Muscle of leg (tissue), 16 donors: ENCODE measurements around the gene PDHB. TPM values are rescaled to one million over a fixed set of nuclear protein-coding genes. Genes with fewer than 3 reads are reported as not detected.

Experiments
- DNase-seq: peaks from one replicate; pipeline ENCODE4 v3.0.0; 2013
- H3K27ac ChIP-seq: one replicate; pipeline ENCODE4 v1.5.1; 2013; ENCODE audit warnings: mild to moderate bottlenecking, low read length, control low read depth
- H3K27me3 ChIP-seq: one replicate; pipeline ENCODE4 v1.6.1; 2013; ENCODE audit warnings: low read length; ENCODE audit not compliant: control insufficient read depth, insufficient read depth
- H3K36me3 ChIP-seq: one replicate; pipeline ENCODE4 v1.6.1; 2013; ENCODE audit warnings: low read length; ENCODE audit not compliant: control insufficient read depth, insufficient read depth
- H3K4me1 ChIP-seq: one replicate; pipeline ENCODE4 v1.6.1; 2013; ENCODE audit warnings: low read length; ENCODE audit not compliant: control insufficient read depth, insufficient read depth
- H3K4me3 ChIP-seq: one replicate; pipeline ENCODE4 v1.5.1; 2013; ENCODE audit warnings: low read length, control low read depth
- H3K9me3 ChIP-seq: replicated peaks from 2 replicates; pipeline ENCODE4 v1.6.1; 2013; ENCODE audit warnings: low read depth, low read length; ENCODE audit not compliant: control insufficient read depth
- WGBS: methylation state at CpG from one replicate; pipeline ENCODE4 v1.1.5; 2013; ENCODE audit warnings: missing lambda C conversion rate; ENCODE audit not compliant: insufficient coverage; 5-methylcytosine and 5-hydroxymethylcytosine counted together
- long read RNA-seq, 11 donors: transcript quantifications; one replicate each; lab custom pipeline, GENCODE V29; 2026
- polyA plus RNA-seq, 8 donors: library from polyadenylated mRNA; unstranded; fragments of 120-200 nt; gene quantifications; one replicate each; pipeline versions ENCODE4 v1.2.1 to v1.2.3, GENCODE V29; 2013; ENCODE audit warnings: inconsistent platforms in 1 of 8, low replicate concordance in 1 of 8; ENCODE audit not compliant: insufficient read length in 8 of 8, insufficient read depth in 1 of 8
- total RNA-seq: library from RNA; stranded (reverse); fragments of 120-200 nt; gene quantifications from one replicate; pipeline ENCODE4 v1.2.4, GENCODE V29; 2013

Gene PDHB
- 78.8 TPM for total RNA-seq
- polyA plus RNA-seq, result 10 to 100 TPM; 78.3 to 88.2 (median 82.6) TPM
- long read RNA-seq, donor 1, transcript PDHB-201 (10 exons, 1,527 nt), result major isoform, 18 of 37 reads
- long read RNA-seq, donor 1, transcript PDHB-203 (9 exons, 1,535 nt), result minor isoform, 5 of 37 reads
- long read RNA-seq, donor 1, partial matches to known transcripts, result 13 of 37 reads
- long read RNA-seq, donor 1, other reads (novel, unspliced or antisense), result 0 of 37 reads
- long read RNA-seq, donor 2, transcript PDHB-201 (10 exons, 1,527 nt), result major isoform, 8 of 8 reads
- long read RNA-seq, donor 2, partial matches to known transcripts, result 0 of 8 reads
- long read RNA-seq, donor 2, other reads (novel, unspliced or antisense), result 0 of 8 reads
- long read RNA-seq, donor 3, transcript PDHB-201 (10 exons, 1,527 nt), result major isoform, 43 of 91 reads
- long read RNA-seq, donor 3, partial matches to known transcripts, result 44 of 91 reads
- long read RNA-seq, donor 3, other reads (novel, unspliced or antisense), result 0 of 91 reads
- long read RNA-seq, donor 4, transcript PDHB-201 (10 exons, 1,527 nt), result major isoform, 22 of 28 reads
- long read RNA-seq, donor 4, partial matches to known transcripts, result 5 of 28 reads
- long read RNA-seq, donor 4, other reads (novel, unspliced or antisense), result 0 of 28 reads
- long read RNA-seq, donor 5, transcript PDHB-201 (10 exons, 1,527 nt), result major isoform, 82 of 139 reads
- long read RNA-seq, donor 5, partial matches to known transcripts, result 53 of 139 reads
- long read RNA-seq, donor 5, other reads (novel, unspliced or antisense), result 0 of 139 reads
- long read RNA-seq, donor 6, transcript PDHB-201 (10 exons, 1,527 nt), result major isoform, 73 of 140 reads
- long read RNA-seq, donor 6, partial matches to known transcripts, result 58 of 140 reads
- long read RNA-seq, donor 6, other reads (novel, unspliced or antisense), result 0 of 140 reads
- long read RNA-seq, donor 7, transcript PDHB-201 (10 exons, 1,527 nt), result major isoform, 42 of 80 reads
- long read RNA-seq, donor 7, partial matches to known transcripts, result 34 of 80 reads
- long read RNA-seq, donor 7, other reads (novel, unspliced or antisense), result 0 of 80 reads
- long read RNA-seq, donor 8, transcript PDHB-201 (10 exons, 1,527 nt), result major isoform, 37 of 38 reads
- long read RNA-seq, donor 8, partial matches to known transcripts, result 0 of 38 reads
- long read RNA-seq, donor 8, other reads (novel, unspliced or antisense), result 0 of 38 reads
- long read RNA-seq, donor 9, transcript PDHB-201 (10 exons, 1,527 nt), result major isoform, 26 of 63 reads
- long read RNA-seq, donor 9, partial matches to known transcripts, result 35 of 63 reads
- long read RNA-seq, donor 9, other reads (novel, unspliced or antisense), result 0 of 63 reads
- long read RNA-seq, donor 10, transcript PDHB-201 (10 exons, 1,527 nt), result major isoform, 45 of 70 reads
- long read RNA-seq, donor 10, partial matches to known transcripts, result 19 of 70 reads
- long read RNA-seq, donor 10, other reads (novel, unspliced or antisense), result 0 of 70 reads
- long read RNA-seq, donor 11, transcript PDHB-201 (10 exons, 1,527 nt), result major isoform, 33 of 51 reads
- long read RNA-seq, donor 11, partial matches to known transcripts, result 15 of 51 reads
- long read RNA-seq, donor 11, other reads (novel, unspliced or antisense), result 0 of 51 reads

DNA sequence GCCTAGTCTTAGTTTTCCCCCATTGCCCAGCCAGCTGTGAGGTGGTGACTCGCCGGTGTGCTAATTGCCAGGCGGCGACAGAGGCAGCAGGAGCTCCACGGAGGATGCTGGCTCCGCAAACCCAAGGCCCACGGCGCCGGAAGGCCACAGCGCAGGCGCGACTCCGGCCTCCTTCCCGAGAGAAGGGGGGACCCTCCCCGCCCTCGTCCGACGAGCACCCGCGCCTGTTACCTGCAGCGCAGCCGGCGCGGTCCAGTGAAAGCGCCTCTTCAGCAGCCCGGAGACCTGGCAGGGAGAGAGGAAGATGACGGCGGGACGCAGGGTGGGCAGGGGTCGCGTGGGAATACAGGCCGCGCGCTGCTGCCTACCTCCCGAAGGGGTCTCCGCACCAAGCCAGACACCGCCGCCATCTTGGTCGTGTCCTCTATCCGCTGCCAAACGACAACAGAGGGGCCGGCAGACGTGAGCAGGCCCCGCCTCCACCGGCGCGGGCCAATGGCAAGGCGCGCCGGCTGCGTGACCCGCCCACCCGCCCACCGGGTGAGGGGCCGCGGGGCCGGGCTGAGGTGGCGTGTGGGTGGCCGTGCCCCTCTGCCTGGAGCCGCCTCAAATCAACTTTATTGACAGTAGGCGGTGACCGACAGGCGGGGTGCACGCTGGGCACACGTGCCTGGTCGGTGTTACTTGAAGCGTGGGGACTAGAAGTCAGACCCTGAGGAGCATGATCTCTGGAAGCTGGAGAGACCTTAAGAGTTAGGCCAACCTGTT is at the start of gene PDHB:
Gene PDHB, minus strand, starts transcription at position 433 of the 768 bp plus-strand sequence. Its CDS starts 23 bp downstream, at position 410.
- Histone ChIP-seq H3K4me3 (peak within 1 kb of the TSS; percentile 78), H3K36me3 (peaks cover 35% of the 10 kb centered on the region), H3K27me3 (no peaks in the 10 kb centered on the region), H3K4me1 (peaks cover 23% of the 10 kb centered on the region), H3K27ac (peak within 1 kb of the TSS; percentile 91), H3K9me3 (no peaks in the 10 kb centered on the region)
- DNase-seq, result peak; percentile 97
- under 1% methylated on average over 65 of the region's 67 CpGs for WGBS

- Histone ChIP-seq H3K9me3 (peaks cover 3% of the 10 kb centered on the region), H3K4me1 (peaks cover 5% of the 10 kb centered on the region), H3K27me3 (peaks cover 3% of the 10 kb centered on the region), H3K36me3 (no peaks in the 10 kb centered on the region), H3K4me3 (no peak overlapping the region), H3K27ac (no peak overlapping the region)
- DNase-seq, result peak; percentile 23
- WGBS, result 10% methylated on average over 1 of the region's 8 CpGs
These were observed 49.4 kb upstream of the PDHB start for GRCh38 chr3:58482917-58483636.

GRCh38 chr3:58480309-58480708 is 46.7 kb upstream of the PDHB start:
- H3K9me3 ChIP-seq, result peaks cover 3% of the 10 kb centered on the region
- no peaks in the 10 kb centered on the region for H3K27me3 ChIP-seq
- no peak overlapping the region for H3K27ac ChIP-seq
- no peaks in the 10 kb centered on the region for H3K36me3 ChIP-seq
- H3K4me3 ChIP-seq, result no peak overlapping the region
- whole genome bisulfite sequencing, result no CpG with 5 or more reads among the region's 2 CpGs
- DNase-seq, result no peak
- H3K4me1 ChIP-seq, result peaks cover 5% of the 10 kb centered on the region

GRCh38 chr3:58478781-58479180 is 45.1 kb upstream of the PDHB start:
- Histone ChIP-seq H3K27ac (no peak overlapping the region), H3K4me1 (peaks cover 3% of the 10 kb centered on the region), H3K9me3 (peaks cover 3% of the 10 kb centered on the region), H3K27me3 (no peaks in the 10 kb centered on the region), H3K4me3 (no peak overlapping the region), H3K36me3 (no peaks in the 10 kb centered on the region)
- 100% methylated on average over 2 of the region's 2 CpGs for WGBS
- no peak for DNase-seq

GRCh38 chr3:58474967-58475578 is 41.4 kb upstream of the PDHB start:
- no peak for DNase-seq
- H3K9me3 ChIP-seq, result no peaks in the 10 kb centered on the region
- H3K27me3 ChIP-seq, result no peaks in the 10 kb centered on the region
- H3K4me1 ChIP-seq, result peaks cover 14% of the 10 kb centered on the region
- WGBS, result 38% methylated on average over 2 of the region's 3 CpGs
- no peak overlapping the region for H3K27ac ChIP-seq
- no peaks in the 10 kb centered on the region for H3K36me3 ChIP-seq
- no peak overlapping the region for H3K4me3 ChIP-seq

GRCh38 chr3:58474348-58474911 is 40.8 kb upstream of the PDHB start:
- no peaks in the 10 kb centered on the region for H3K36me3 ChIP-seq
- H3K9me3 ChIP-seq, result no peaks in the 10 kb centered on the region
- no peaks in the 10 kb centered on the region for H3K27me3 ChIP-seq
- no CpG with 5 or more reads among the region's 1 CpG for WGBS
- no peak overlapping the region for H3K4me3 ChIP-seq
- H3K27ac ChIP-seq, result no peak overlapping the region
- peak; percentile 66 for DNase-seq
- peaks cover 14% of the 10 kb centered on the region for H3K4me1 ChIP-seq

DNA sequence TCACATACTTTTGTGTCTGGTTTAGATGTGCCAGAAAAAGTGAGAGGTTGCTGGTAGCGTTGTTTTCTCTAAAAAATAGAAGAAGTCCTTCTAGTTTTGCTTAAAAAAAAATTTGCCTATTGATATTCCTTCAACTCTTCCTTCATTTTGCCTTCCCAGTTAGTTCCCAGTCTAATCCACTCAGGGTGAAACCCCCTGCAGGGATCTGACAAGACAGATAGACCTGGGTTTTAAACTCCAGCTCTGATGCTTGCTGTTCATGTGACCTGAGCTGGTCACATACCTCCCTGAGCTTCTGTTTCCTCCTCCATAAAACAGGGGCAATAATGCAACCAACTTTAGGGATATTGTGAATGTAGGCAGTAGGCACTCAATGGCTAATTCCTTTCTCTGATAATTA is 39.6 kb upstream of the PDHB start:
- no peak for DNase-seq
- no peak overlapping the region for H3K27ac ChIP-seq
- H3K4me1 ChIP-seq, result peaks cover 14% of the 10 kb centered on the region
- H3K27me3 ChIP-seq, result no peaks in the 10 kb centered on the region
- H3K9me3 ChIP-seq, result no peaks in the 10 kb centered on the region
- H3K4me3 ChIP-seq, result no peak overlapping the region
- WGBS, result no CpG with 5 or more reads among the region's 1 CpG
- H3K36me3 ChIP-seq, result no peaks in the 10 kb centered on the region
